ENCODE results near the gene USP17L15.
"Not testable (repeated sequence)": the region's sequence is repeated elsewhere in the genome, so short reads cannot be mapped to it uniquely, and the experiment has no call there.

Gene USP17L15, protein sequence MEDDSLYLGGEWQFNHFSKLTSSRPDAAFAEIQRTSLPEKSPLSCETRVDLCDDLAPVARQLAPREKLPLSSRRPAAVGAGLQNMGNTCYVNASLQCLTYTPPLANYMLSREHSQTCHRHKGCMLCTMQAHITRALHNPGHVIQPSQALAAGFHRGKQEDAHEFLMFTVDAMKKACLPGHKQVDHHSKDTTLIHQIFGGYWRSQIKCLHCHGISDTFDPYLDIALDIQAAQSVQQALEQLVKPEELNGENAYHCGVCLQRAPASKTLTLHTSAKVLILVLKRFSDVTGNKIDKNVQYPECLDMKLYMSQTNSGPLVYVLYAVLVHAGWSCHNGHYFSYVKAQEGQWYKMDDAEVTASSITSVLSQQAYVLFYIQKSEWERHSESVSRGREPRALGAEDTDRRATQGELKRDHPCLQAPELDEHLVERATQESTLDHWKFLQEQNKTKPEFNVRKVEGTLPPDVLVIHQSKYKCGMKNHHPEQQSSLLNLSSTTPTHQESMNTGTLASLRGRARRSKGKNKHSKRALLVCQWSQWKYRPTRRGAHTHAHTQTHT

GRCh38 chr4:9234085-9234484 lies at the start of gene USP17L15:
TSS of gene USP17L15 (plus strand) at chr4:9234385. CDS start at chr4:9234385, 0 bp downstream.
- DNase-seq = not testable (repeated sequence)

DNA sequence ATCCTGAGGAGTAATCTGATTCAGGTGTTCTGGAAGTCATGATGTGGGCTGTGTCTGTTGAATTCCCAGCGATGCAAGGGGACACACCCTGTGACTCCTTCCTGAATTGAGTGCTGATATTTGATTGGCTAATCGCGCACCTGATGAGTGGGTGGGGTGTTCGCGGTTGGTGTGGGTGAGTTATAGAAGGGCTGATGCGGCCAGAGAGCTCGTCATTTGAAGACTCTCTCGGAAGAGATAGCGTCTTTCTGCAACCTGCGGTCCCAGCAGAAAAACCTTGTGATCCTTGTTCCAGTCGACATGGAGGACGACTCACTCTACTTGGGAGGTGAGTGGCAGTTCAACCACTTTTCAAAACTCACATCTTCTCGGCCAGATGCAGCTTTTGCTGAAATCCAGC lies 23.8 kb upstream of the USP17L15 start, which contains the start of gene USP17L10:
Gene USP17L10 (plus strand): TSS at position 301 of the 400 bp plus-strand sequence. CDS start 0 bp downstream, at position 301.
- not testable (repeated sequence) for DNase-seq

- DNase-seq = not testable (repeated sequence)
Measured at GRCh38 chr4:9214701-9215100, 19.5 kb upstream of the USP17L15 start.

GRCh38 chr4:9215105-9215504 lies 19.1 kb upstream of the USP17L15 start, which contains the start of gene USP17L11:
TSS of gene USP17L11 (plus strand) at chr4:9215405. CDS start at chr4:9215405, 0 bp downstream.
- DNase-seq = not testable (repeated sequence)

DNA sequence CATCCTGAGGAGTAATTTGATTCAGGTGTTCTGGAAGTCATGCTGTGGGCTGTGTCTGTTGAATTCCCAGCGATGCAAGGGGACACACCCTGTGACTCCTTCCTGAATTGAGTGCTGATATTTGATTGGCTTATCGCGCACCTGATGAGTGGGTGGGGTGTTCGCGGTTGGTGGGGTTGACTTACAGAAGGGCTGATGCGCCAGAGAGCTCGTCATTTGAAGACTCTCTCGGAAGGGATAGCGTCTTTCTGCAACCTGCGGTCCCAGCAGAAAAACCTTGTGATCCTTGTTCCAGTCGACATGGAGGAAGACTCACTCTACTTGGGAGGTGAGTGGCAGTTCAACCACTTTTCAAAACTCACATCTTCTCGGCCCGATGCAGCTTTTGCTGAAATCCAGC lies 14.3 kb upstream of the USP17L15 start, which contains the start of gene USP17L12:
Gene USP17L12 (plus strand): TSS at position 301 of the 400 bp plus-strand sequence. CDS start 0 bp downstream, at position 301.
- DNase-seq = not testable (repeated sequence)

GRCh38 chr4:9224596-9224995 lies 9.6 kb upstream of the USP17L15 start, which contains the start of gene USP17L13:
TSS of gene USP17L13 (plus strand) at chr4:9224896. CDS start at chr4:9224896, 0 bp downstream.
- not testable (repeated sequence) for DNase-seq

GRCh38 chr4:9230249-9230648 lies 3.9 kb upstream of the USP17L15 start:
- DNase-seq = not testable (repeated sequence)

DNA sequence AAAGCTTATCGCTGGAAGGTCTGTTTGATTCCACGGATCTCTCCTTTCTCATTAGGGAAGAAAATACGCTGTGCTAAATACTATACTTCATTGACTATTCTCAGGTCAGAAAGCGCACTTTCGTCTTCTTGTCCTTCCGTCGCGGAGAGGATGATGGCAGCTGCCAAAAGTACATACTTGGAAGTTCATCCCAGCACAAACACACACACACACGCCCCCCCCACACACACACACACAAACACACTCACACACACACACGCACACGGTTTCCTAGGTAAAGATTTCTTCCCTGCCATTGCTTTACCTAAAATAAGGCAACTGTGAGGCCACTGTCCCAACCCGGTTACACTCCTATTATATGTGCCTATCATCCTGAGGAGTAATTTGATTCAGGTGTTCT lies 4.3 kb downstream of the USP17L15 start:
- DNase-seq = not testable (repeated sequence)

GRCh38 chr4:9243579-9243978 lies 9.4 kb downstream of the USP17L15 start, which contains the start of gene USP17L17:
TSS of gene USP17L17 (plus strand) at chr4:9243879. CDS start at chr4:9243879, 0 bp downstream.
- DNase-seq = not testable (repeated sequence)

- DNase-seq = not testable (repeated sequence)
Measured at GRCh38 chr4:9247953-9248680, 13.9 kb downstream of the USP17L15 start, which contains the start of gene USP17L18. TSS of gene USP17L18 (plus strand) at chr4:9248630. CDS start at chr4:9248630, 0 bp downstream.

GRCh38 chr4:9253078-9253477 lies 18.9 kb downstream of the USP17L15 start, which contains the start of gene USP17L19:
TSS of gene USP17L19 (plus strand) at chr4:9253378. CDS start at chr4:9253378, 0 bp downstream.
- DNase-seq = not testable (repeated sequence)

GRCh38 chr4:9257824-9258223 lies 23.6 kb downstream of the USP17L15 start, which contains the start of gene USP17L20:
TSS of gene USP17L20 (plus strand) at chr4:9258124. CDS start at chr4:9258124, 0 bp downstream.
- not testable (repeated sequence) for DNase-seq

DNA sequence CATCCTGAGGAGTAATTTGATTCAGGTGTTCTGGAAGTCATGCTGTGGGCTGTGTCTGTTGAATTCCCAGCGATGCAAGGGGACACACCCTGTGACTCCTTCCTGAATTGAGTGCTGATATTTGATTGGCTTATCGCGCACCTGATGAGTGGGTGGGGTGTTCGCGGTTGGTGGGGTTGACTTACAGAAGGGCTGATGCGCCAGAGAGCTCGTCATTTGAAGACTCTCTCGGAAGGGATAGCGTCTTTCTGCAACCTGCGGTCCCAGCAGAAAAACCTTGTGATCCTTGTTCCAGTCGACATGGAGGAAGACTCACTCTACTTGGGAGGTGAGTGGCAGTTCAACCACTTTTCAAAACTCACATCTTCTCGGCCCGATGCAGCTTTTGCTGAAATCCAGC lies 28.4 kb downstream of the USP17L15 start, which contains the start of gene USP17L21:
Gene USP17L21 (plus strand): TSS at position 301 of the 400 bp plus-strand sequence. CDS start 0 bp downstream, at position 301.
- DNase-seq = not testable (repeated sequence)

DNA sequence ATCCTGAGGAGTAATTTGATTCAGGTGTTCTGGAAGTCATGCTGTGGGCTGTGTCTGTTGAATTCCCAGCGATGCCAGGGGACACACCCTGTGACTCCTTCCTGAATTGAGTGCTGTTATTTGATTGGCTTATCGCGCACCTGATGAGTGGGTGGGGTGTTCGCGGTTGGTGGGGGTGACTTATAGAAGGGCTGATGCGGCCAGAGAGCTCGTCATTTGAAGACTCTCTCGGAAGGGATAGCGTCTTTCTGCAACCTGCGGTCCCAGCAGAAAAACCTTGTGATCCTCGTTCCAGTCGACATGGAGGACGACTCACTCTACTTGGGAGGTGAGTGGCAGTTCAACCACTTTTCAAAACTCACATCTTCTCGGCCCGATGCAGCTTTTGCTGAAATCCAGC lies 33.1 kb downstream of the USP17L15 start, which contains the start of gene USP17L22:
Gene USP17L22 (plus strand): TSS at position 301 of the 400 bp plus-strand sequence. CDS start 0 bp downstream, at position 301.
- not testable (repeated sequence) for DNase-seq

DNA sequence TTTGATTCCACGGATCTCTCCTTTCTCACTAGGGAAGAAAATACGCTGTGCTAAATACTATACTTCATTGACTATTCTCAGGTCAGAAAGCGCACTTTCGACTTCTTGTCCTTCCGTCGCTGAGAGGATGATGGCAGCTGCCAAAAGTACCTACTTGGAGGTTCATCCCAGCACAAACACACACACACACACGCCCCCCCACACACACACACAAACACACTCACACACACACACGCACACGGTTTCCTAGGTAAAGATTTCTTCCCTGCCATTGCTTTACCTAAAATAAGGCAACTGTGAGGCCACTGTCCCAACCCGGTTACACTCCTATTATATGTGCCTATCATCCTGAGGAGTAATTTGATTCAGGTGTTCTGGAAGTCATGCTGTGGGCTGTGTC lies 37.5 kb downstream of the USP17L15 start:
- not testable (repeated sequence) for DNase-seq

Data from NCI-H226 (cell line).